SK-N-SH treated with all-trans-retinoic acid at 6 μM for 48 hours (cell line): Measurements from ENCODE around the gene DRC7.

Experiments
- ARNTL ChIP-seq: fragments of 450-650 bp; formaldehyde crosslinking; IDR thresholded peaks from 2 replicates; pipeline ENCODE4 v1.5.0; 2020; ENCODE audit warnings: low read depth, mild to moderate bottlenecking, moderate library complexity, borderline replicate concordance
- BACH2 ChIP-seq: fragments of 250-450 bp; sonication (Bioruptor Pico); IDR thresholded peaks from 2 replicates; pipeline ENCODE4 v1.9.0; 2021; ENCODE audit warnings: mild to moderate bottlenecking, borderline replicate concordance
- CREB5 ChIP-seq: fragments of 250-450 bp; sonication (Bioruptor Pico); IDR thresholded peaks from 2 replicates; pipeline ENCODE4 v1.5.1; 2020; ENCODE audit warnings: low read depth, mild to moderate bottlenecking, moderate library complexity
- CSDC2 ChIP-seq: fragments of 250-450 bp; sonication (Bioruptor Pico); IDR thresholded peaks from 2 replicates; pipeline ENCODE4 v1.5.0; 2020; ENCODE audit warnings: mild to moderate bottlenecking, moderate library complexity
- ESRRG ChIP-seq: fragments of 250-450 bp; sonication (Bioruptor Pico); IDR thresholded peaks from 2 replicates; pipeline ENCODE4 v1.6.1; 2021; ENCODE audit warnings: mild to moderate bottlenecking
- OSR1 ChIP-seq: fragments of 250-450 bp; sonication (Bioruptor Pico); IDR thresholded peaks from 2 replicates; pipeline ENCODE4 v1.8.0; 2022; ENCODE audit warnings: moderate library complexity, mild to moderate bottlenecking, inconsistent platforms
- PATZ1 ChIP-seq: fragments of 250-450 bp; sonication (Bioruptor Pico); IDR thresholded peaks from 2 replicates; pipeline ENCODE4 v1.8.0; 2020; ENCODE audit warnings: mild to moderate bottlenecking, moderate library complexity, borderline replicate concordance
- RARB ChIP-seq: fragments of 250-450 bp; sonication (Bioruptor Pico); IDR thresholded peaks from 2 replicates; pipeline ENCODE4 v1.8.0; 2021; ENCODE audit warnings: mild to moderate bottlenecking, moderate library complexity
- TCF4 ChIP-seq: fragments of 250-450 bp; sonication (Bioruptor Pico); IDR thresholded peaks from 2 replicates; pipeline ENCODE4 v1.8.0; 2021; ENCODE audit warnings: mild to moderate bottlenecking, moderate library complexity, borderline replicate concordance
- TSHZ2 ChIP-seq: fragments of 250-450 bp; sonication (Bioruptor Pico); IDR thresholded peaks from 2 replicates; pipeline ENCODE4 v1.5.0; 2020; ENCODE audit warnings: mild to moderate bottlenecking, moderate library complexity
- ZC3H10 ChIP-seq: fragments of 250-450 bp; sonication (Bioruptor Pico); IDR thresholded peaks from 2 replicates; pipeline ENCODE4 v1.5.1; 2021; ENCODE audit warnings: mild to moderate bottlenecking, moderate library complexity
- ZFP3 ChIP-seq: fragments of 250-450 bp; sonication (Bioruptor Pico); IDR thresholded peaks from 2 replicates; pipeline ENCODE4 v1.5.0; 2020; ENCODE audit warnings: mild to moderate bottlenecking, moderate library complexity
- ZNF8 ChIP-seq: fragments of 450-650 bp; formaldehyde crosslinking; IDR thresholded peaks from 2 replicates; pipeline ENCODE4 v1.5.0; 2020; ENCODE audit warnings: mild to moderate bottlenecking, moderate library complexity

- TF ChIP-seq BACH2 (no peak), ZNF8 (CRISPR knock-in tag) (no peak), ZC3H10 (CRISPR knock-in tag) (no peak), CREB5 (CRISPR knock-in tag) (no peak), ZFP3 (no peak), OSR1 (CRISPR knock-in tag) (no peak), ESRRG (no peak), ARNTL (no peak), RARB (CRISPR knock-in tag) (no peak), CSDC2 (CRISPR knock-in tag) (no peak), TSHZ2 (CRISPR knock-in tag) (no peak), PATZ1 (CRISPR knock-in tag) (no peak), TCF4 (no peak)
These were observed 86.7 kb downstream of the DRC7 start for GRCh38 chr16:57781349-57781740.
